ENCODE measurements around the gene HDAC8. TPM values are rescaled to one million over a fixed set of nuclear protein-coding genes. Genes with fewer than 3 reads are reported as not detected.

Gene HDAC8
- total and polyA plus RNA-seq, 9 of the 15 experiments (the other 6 are each of a cell fraction or from before 2014, with no cell fraction given) = 18.9 to 53.8 (median 28.7) TPM

DNA sequence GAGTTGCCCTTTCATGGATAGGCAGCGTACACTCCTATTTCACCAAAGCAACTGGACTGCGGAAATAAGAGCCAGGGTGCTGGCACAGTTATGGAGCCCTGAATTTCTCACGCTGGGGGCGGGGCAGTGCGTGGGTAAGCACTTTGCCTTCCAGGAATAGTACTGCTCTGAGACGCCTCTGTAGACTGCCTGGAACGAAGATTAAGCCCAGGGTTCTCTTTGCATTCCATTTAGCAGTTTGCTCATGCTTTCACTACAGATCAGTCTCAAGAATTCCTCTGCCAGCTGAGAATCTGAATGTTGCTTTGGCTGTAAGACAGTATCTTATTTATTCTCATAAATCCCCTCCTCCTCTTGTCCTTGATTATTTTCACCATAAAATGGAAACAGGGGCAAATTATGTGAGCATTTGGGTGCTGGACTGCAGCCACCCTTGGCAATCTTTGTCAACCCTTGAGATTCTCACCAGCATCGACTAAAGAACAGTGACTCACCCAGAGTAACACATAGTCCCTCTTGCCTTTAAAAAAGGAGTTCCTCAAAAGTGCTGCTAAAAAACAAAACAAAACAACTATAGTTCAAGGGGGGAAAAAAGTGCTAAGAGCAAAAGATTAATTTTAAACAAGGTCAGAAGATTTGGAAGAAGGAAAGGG, 178.0 kb downstream of the HDAC8 start (continued):
- TF ChIP-seq, protein P1, sequence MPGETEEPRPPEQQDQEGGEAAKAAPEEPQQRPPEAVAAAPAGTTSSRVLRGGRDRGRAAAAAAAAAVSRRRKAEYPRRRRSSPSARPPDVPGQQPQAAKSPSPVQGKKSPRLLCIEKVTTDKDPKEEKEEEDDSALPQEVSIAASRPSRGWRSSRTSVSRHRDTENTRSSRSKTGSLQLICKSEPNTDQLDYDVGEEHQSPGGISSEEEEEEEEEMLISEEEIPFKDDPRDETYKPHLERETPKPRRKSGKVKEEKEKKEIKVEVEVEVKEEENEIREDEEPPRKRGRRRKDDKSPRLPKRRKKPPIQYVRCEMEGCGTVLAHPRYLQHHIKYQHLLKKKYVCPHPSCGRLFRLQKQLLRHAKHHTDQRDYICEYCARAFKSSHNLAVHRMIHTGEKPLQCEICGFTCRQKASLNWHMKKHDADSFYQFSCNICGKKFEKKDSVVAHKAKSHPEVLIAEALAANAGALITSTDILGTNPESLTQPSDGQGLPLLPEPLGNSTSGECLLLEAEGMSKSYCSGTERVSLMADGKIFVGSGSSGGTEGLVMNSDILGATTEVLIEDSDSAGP (CRISPR knock-in tag; IDR thresholded peaks at IDR 0.05) = no peak
- TF ChIP-seq, protein P2, sequence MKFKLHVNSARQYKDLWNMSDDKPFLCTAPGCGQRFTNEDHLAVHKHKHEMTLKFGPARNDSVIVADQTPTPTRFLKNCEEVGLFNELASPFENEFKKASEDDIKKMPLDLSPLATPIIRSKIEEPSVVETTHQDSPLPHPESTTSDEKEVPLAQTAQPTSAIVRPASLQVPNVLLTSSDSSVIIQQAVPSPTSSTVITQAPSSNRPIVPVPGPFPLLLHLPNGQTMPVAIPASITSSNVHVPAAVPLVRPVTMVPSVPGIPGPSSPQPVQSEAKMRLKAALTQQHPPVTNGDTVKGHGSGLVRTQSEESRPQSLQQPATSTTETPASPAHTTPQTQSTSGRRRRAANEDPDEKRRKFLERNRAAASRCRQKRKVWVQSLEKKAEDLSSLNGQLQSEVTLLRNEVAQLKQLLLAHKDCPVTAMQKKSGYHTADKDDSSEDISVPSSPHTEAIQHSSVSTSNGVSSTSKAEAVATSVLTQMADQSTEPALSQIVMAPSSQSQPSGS (CRISPR knock-in tag; IDR thresholded peaks at IDR 0.05) = no peak
- TF ChIP-seq MECOM (CRISPR knock-in tag; IDR thresholded peaks at IDR 0.05) = no peak

DNA sequence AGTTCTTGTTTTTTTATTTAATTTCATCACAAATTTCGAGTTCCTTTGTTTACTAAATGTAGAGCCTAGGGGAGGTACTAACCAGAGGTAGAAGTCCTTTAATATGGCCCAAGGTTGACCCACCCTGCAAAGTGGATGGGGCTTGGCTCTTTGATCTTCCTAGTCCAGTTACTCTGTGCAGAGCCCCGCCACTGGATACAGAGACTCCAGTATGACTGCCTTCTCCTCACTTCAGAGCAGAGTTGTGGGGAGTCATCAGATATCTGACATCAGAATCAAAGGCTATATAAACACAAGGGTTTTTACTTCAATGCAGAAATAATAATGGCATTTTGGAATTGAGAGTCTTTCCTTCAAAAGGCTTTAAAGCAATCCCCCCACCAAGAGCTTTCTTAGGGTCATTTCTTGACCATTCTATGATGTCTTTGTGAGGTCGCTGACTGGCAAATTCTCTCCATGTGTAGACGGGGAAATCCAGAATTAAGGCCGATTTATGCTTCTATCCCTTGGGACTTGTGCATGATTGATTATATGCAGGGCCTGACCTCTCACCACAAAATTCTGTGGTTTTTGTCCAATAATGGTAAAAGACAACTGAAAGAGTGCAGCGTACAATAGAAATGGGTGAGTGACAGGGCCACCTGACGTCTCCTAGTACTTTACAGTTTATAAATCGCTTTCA, 178.7 kb downstream of the HDAC8 start:
- POLR2A ChIA-PET = no interaction called here

More for the DNA sequence above, 178.7 kb downstream of the HDAC8 start:
- CTCF ChIA-PET (ENCODE audit: low intra/inter-chr PET ratio) = no interaction called here
- Histone ChIP-seq H3K9ac (ENCODE audit: insufficient read depth in 1 of 2, low read depth in 2 of 2, low read length in 2 of 2) (no peak overlapping the region), H3K27ac (ENCODE audit: extremely low read depth, low read depth, low read length) (no peak overlapping the region), H3K27me3 (ENCODE audit: control insufficient read depth in 2 of 2, insufficient read depth in 2 of 2, low read length in 2 of 2) (no peaks in the 10 kb centered on the region), H3K9me3 (replicated peaks; ENCODE audit: control insufficient read depth, insufficient read depth, low read depth, low read length) (no peaks in the 10 kb centered on the region), H2AFZ (ENCODE audit: low read depth, low read length) (no peak overlapping the region), H3K9me1 (ENCODE audit: control insufficient read depth, insufficient read depth, low read length) (no peaks in the 10 kb centered on the region), H4K20me1 (replicated peaks; ENCODE audit: control insufficient read depth, insufficient read depth, low read length) (no peaks in the 10 kb centered on the region), H3K79me2 (ENCODE audit: control insufficient read depth, insufficient read depth, low read length) (no peaks in the 10 kb centered on the region), H3K4me2 (ENCODE audit: insufficient read depth, low read length) (no peak overlapping the region), H3K4me1 (replicated peaks in 1 of 2; ENCODE audit: control insufficient read depth in 2 of 2, insufficient read depth in 2 of 2, low read length in 2 of 2) (peaks cover 0 to 2% of the 10 kb centered on the region in 2 experiments; a peak in 2 of 5 replicates), H3K4me3 (no peak overlapping the region), H3K36me3 (ENCODE audit: control insufficient read depth, insufficient read depth, low read length) (no peaks in the 10 kb centered on the region)
- FAIRE-seq (no peak), DNase-seq (ENCODE audit: extremely low read depth in 1 of 4, low spot score in 3 of 4) (no peak), ATAC-seq (no peak)
- WGBS (ENCODE audit: insufficient coverage, low coverage, missing lambda C conversion rate) = 43% methylated on average over 8 of the region's 8 CpGs
- TF ChIP-seq CBFA2T3 (IDR thresholded peaks at IDR 0.05) (no peak), MCM3 (IDR thresholded peaks at IDR 0.05) (no peak), NFE2L1 (tag; IDR thresholded peaks at IDR 0.05; ENCODE audit: borderline replicate concordance, low read depth) (no peak)
- TF ChIP-seq, protein P3, sequence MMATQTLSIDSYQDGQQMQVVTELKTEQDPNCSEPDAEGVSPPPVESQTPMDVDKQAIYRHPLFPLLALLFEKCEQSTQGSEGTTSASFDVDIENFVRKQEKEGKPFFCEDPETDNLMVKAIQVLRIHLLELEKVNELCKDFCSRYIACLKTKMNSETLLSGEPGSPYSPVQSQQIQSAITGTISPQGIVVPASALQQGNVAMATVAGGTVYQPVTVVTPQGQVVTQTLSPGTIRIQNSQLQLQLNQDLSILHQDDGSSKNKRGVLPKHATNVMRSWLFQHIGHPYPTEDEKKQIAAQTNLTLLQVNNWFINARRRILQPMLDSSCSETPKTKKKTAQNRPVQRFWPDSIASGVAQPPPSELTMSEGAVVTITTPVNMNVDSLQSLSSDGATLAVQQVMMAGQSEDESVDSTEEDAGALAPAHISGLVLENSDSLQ (IDR thresholded peaks at IDR 0.05) = peak; percentile 17; the same call in 1 of the 2 replicates
- TF ChIP-seq, protein P4, sequence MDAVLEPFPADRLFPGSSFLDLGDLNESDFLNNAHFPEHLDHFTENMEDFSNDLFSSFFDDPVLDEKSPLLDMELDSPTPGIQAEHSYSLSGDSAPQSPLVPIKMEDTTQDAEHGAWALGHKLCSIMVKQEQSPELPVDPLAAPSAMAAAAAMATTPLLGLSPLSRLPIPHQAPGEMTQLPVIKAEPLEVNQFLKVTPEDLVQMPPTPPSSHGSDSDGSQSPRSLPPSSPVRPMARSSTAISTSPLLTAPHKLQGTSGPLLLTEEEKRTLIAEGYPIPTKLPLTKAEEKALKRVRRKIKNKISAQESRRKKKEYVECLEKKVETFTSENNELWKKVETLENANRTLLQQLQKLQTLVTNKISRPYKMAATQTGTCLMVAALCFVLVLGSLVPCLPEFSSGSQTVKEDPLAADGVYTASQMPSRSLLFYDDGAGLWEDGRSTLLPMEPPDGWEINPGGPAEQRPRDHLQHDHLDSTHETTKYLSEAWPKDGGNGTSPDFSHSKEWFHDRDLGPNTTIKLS (IDR thresholded peaks at IDR 0.05; ENCODE audit: borderline replicate concordance, low read depth) = no peak
- intact Hi-C loops (cut with micrococcal nuclease) = no loop called here
- BruUV-seq (replicated peaks) = no TSS peak
- in situ Hi-C loops (cut with MboI) = no loop called here
